AG10803 (cell line): ENCODE data around the gene AXIN2.

ENCODE experiments used
- DNase-seq: peaks from one replicate; pipeline ENCODE4 v3.0.0; 2010; ENCODE audit warnings: low read depth
- H3K4me3 ChIP-seq: 2 replicates; pipeline ENCODE4 v1.5.1; 2011; ENCODE audit warnings: mild to moderate bottlenecking, low read length, control low read depth
- TF ChIP-seq, protein P1 (sequence below): conservative IDR thresholded peaks from 2 replicates; pipeline ENCODE4 v1.5.1; 2011; ENCODE audit warnings: mild to moderate bottlenecking, low read length, control low read depth, inconsistent platforms

AXIN2 gene

GRCh38 chr17:65561452-65562205 lies at the start of gene AXIN2:
AXIN2 (minus strand) TSS chr17:65561648; CDS start chr17:65558620, 3,028 bp downstream.
- TF ChIP-seq, protein P1, sequence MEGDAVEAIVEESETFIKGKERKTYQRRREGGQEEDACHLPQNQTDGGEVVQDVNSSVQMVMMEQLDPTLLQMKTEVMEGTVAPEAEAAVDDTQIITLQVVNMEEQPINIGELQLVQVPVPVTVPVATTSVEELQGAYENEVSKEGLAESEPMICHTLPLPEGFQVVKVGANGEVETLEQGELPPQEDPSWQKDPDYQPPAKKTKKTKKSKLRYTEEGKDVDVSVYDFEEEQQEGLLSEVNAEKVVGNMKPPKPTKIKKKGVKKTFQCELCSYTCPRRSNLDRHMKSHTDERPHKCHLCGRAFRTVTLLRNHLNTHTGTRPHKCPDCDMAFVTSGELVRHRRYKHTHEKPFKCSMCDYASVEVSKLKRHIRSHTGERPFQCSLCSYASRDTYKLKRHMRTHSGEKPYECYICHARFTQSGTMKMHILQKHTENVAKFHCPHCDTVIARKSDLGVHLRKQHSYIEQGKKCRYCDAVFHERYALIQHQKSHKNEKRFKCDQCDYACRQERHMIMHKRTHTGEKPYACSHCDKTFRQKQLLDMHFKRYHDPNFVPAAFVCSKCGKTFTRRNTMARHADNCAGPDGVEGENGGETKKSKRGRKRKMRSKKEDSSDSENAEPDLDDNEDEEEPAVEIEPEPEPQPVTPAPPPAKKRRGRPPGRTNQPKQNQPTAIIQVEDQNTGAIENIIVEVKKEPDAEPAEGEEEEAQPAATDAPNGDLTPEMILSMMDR = peak; percentile 44
- peak within 1 kb of the TSS; percentile 71 for H3K4me3 ChIP-seq
- peak; percentile 90 for DNase-seq

DNA sequence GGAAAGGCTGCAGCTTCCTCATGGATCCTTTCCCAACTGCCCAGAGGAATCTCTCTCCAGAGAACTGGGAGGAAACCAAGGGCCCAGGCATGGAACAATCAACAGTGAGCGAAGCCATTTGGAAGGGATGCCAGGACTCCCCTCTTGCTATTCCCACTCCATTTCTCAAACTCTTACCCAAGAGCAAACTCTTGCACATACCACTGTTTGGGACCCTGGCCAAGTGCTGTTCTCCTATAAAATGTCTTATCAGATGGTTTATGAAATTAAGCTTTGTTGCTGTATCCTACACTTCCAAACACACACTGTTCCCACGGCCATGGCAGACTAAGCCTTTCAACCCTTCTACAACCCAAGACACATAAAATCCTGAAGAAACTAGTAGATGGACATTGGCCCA lies 48.3 kb upstream of the AXIN2 start:
- DNase-seq = no peak
- TF ChIP-seq, protein P1 = no peak
- no peak overlapping the region for H3K4me3 ChIP-seq

DNA sequence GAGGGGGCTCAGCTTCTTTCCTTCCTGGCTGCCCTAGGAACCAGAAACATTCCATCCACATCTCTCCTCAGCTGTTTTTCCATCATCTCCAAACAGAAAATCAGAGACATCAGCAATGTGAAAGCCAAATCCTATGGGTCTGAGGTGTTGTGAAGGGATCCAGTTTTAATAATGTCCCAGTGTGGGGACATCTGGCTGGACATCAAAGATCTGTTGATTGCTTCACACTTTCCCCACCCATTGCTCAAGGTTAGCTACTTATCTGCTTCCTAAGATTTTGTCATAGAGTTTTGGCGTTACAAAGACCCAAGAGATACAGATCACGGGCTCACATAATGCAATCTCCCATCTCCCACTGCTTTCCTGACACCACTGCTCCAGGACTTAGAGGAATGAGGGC lies 47.8 kb upstream of the AXIN2 start:
- no peak for DNase-seq
- no peak overlapping the region for H3K4me3 ChIP-seq
- TF ChIP-seq, protein P1 = no peak

- H3K4me3 ChIP-seq = no peak overlapping the region
- TF ChIP-seq, protein P1 = no peak
- no peak for DNase-seq
Measured at GRCh38 chr17:65604070-65604469, 42.6 kb upstream of the AXIN2 start.

GRCh38 chr17:65601881-65602280 lies 40.4 kb upstream of the AXIN2 start:
- no peak overlapping the region for H3K4me3 ChIP-seq
- no peak for DNase-seq
- TF ChIP-seq, protein P1 = no peak

DNA sequence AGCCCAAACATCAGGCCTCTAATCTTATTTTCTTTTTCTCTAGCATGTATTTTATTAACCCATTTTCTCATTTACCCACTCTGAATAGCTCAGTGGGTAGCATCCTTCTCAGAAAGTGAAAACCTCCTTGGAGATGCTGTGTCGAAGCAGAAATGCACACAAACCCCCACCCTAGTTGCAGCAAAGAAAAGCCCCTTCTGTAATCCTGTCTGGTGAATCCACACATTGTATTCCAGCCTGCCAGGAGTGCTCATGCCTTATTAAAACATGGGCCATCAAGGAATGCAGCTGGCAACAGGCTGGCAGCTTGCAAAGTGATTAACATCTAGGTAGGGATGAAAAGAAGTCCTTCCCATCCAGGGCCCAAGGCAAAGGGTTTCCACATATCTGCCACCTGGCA lies 39.7 kb upstream of the AXIN2 start:
- TF ChIP-seq, protein P1 = no peak
- no peak overlapping the region for H3K4me3 ChIP-seq
- no peak for DNase-seq

DNA sequence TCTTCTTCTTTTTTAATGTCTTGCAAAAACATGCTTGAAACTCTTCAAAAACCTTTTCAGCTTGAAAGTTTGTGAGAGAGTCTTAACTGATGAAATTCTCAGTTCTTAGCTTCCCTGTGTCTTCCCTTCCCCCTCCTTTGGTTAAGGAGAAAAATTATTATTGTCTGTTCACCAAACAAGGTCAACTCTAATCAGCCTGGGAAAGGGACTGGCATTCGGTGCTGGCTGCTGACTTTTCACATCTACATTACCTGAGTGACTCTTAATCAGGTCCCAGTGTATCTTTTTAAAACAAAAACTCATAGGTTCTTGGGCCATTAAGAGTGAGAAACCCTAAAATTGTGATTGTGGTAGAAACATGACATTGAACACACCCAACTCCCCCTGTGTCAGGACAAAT lies 39.1 kb upstream of the AXIN2 start:
- no peak overlapping the region for H3K4me3 ChIP-seq
- TF ChIP-seq, protein P1 = no peak
- DNase-seq = no peak
